IPS-18c (cell line): ENCODE results near the gene NEDD9.
A peak's percentile ranks its signal among the peaks of the same experiment; 100 is the strongest.

Source experiments
- H3K4me3 ChIP-seq: 2 replicates; pipeline ENCODE4 v1.7.0; 2013; ENCODE audit warnings: low read depth, mild to moderate bottlenecking, low read length, moderate library complexity; ENCODE audit not compliant: insufficient read depth
- H3K9me3 ChIP-seq: one replicate; pipeline ENCODE4 v1.6.1; 2013; ENCODE audit warnings: mild to moderate bottlenecking, low read length, moderate library complexity; ENCODE audit not compliant: control insufficient read depth, insufficient read depth

The NEDD9 gene

DNA sequence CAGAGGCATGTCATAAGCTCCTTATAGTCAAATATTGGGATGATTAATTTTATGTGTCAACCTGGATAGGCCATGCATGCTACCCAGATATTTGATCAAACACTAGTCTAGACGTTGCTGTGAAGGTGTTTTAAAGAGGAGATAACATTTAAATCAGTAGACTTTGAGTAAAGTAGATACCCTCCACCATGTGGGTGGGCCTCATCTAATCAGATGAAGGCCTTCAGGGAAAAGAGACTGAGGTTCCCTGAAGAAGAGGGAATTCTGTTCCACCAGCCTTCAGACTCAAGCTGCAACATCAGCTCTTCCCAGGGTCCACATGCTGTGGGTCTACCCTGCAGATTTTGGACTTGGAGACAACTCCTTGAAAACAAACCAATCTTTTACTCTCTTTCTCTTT lies 11.4 kb upstream of the NEDD9 start:
- Histone ChIP-seq H3K4me3 (no peak overlapping the region), H3K9me3 (no peaks in the 10 kb centered on the region)

- H3K9me3 ChIP-seq, result no peaks in the 10 kb centered on the region
- no peak overlapping the region for H3K4me3 ChIP-seq
These were observed 10.2 kb upstream of the NEDD9 start for GRCh38 chr6:11242711-11243110.

DNA sequence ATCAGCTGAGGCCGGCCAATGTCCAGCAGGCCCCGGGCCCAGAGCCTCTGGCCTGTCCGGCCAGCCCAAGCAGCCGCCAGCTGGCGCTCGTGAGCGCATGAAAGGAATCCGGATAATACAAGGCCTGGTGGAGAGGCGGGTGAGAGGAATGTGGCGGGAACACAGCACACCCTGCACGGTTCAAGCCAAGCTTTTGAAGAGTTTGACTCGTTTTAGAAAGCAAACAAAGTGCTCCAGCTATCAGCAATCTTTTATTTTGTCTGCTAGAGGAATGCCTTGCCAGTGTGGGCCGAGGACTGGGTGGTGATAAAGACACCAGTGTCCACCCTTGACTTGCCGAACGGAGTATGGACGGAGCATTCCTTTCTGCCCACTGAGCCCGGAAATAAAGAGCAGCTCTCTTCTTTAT lies 9.3 kb upstream of the NEDD9 start:
- Histone ChIP-seq H3K9me3 (no peaks in the 10 kb centered on the region), H3K4me3 (no peak overlapping the region)

GRCh38 chr6:11241154-11241792 lies 8.8 kb upstream of the NEDD9 start:
- Histone ChIP-seq H3K9me3 (no peaks in the 10 kb centered on the region), H3K4me3 (no peak overlapping the region)

GRCh38 chr6:11237956-11238355 lies 5.5 kb upstream of the NEDD9 start:
- no peak overlapping the region for H3K4me3 ChIP-seq

GRCh38 chr6:11237428-11237827 lies 5.0 kb upstream of the NEDD9 start:
- Histone ChIP-seq H3K4me3 (no peak overlapping the region), H3K9me3 (no peaks in the 10 kb centered on the region)

More at GRCh38 chr6:11237956-11238355, 5.5 kb upstream of the NEDD9 start:
- no peaks in the 10 kb centered on the region for H3K9me3 ChIP-seq

DNA sequence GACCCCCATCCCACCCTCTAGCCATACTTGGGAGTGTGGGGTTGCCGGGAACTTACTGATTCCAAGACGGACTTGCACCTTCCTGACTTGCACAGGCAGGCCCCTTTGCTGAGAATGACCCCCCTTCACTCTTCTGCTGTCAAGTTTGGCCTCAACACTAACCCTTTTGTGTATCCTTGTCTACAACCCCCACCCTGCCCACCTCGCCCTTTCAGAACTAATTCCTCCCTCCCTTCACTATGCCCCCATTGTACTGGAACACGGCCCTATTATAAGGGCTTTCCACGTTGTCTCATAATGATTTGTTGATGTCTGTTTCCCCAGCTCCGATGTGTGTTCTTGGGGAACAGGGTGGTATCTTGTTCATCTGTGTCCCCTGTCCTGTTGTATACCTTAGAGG lies 4.4 kb upstream of the NEDD9 start:
- Histone ChIP-seq H3K4me3 (no peak overlapping the region), H3K9me3 (no peaks in the 10 kb centered on the region)

DNA sequence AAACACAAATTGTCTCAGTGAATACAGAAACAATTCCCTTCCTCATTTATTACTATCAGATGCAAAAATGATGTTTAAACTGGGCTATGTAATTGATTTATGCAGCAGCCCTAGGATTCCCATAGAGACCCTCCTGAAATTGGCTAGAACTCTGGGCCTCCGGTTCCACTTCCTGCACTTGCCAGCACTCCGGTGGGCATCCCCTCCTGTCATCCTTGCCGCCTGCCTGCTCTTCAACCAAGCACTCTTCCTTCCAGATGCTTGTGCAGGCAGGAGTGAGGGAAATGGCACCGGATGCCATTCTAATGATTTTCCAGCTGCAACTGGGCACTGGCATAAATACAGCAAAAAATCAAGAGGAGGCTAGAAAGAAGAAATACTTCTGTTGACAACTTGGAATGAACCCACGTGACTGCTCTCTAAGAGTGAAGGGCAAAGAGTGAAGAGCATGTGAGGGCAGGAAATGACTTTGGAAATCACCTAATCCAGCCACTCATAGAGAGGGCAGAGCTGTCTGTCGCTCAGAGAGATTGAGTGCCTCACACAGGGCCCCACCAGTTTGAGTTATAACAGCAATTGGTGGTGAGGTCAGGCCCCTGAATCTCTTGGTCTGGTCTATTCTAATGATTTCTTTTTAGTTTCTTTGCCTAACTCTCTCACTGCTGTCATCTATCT lies 3.7 kb upstream of the NEDD9 start:
- Histone ChIP-seq H3K4me3 (no peak overlapping the region), H3K9me3 (no peaks in the 10 kb centered on the region)

DNA sequence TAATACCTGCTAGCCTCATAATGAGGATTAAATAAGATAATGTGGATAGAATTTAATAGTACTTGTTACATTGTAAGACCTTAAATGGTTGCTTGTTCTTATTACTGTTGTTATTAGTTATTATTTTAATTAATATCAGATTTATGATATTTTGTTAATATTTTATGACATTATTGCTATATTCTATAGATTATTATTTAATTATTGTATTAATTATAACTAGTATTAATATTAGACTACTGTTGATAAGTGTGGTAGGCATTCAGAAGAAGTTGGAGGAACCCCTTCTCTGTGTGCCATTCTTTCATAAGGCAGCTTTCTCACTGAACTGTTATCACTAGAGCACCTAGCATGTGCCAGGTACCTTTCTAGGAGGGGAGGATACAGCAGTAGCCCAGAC lies 2.6 kb upstream of the NEDD9 start:
- H3K4me3 ChIP-seq, result no peak overlapping the region
- H3K9me3 ChIP-seq, result no peaks in the 10 kb centered on the region

GRCh38 chr6:11233673-11234573 lies 1.5 kb upstream of the NEDD9 start:
- H3K9me3 ChIP-seq, result no peaks in the 10 kb centered on the region
- H3K4me3 ChIP-seq, result no peak overlapping the region

DNA sequence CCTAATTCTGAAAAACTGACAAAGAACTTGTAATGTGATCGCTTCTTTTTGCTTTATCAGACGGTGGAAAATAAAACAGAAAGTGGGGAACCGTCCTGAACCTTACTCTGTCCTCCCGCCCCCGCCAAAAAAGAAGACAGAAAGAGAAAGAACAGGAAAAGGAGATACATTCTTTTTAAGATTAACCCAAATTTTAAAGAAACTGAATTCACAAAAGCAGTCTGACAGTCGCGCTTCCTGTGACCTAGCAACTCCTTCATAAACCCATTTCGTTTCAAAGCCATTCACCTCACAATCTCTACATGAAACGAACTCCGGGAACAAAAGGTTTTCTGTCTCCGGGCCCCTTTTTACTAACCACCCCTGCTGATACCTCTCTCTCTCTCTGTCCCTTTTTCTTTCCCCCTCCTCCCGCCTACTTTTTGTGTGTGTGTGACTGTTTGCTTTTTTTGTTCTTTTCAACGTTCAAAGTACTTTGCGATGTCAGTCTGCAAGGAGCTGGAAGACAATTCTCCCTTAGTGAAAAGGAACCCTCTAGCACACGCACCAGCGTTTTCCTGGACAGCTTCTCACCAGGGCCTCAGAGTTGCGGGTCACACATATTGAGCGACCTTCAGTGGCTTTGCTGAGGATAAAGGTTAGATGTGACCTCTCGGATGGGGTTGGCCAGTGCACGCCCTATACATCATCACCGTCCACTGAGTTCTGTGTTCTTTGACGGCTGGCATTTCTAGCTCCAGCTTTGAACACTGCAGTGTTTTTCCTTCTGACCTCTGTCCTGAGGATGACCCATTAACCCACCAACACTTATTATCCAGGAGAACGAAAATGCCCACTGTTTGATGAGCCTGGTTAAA lies 530 bp upstream of the NEDD9 start:
- Histone ChIP-seq H3K4me3 (peak overlapping the region; percentile 44; the same call in 1 of the 2 replicates), H3K9me3 (no peaks in the 10 kb centered on the region)

DNA sequence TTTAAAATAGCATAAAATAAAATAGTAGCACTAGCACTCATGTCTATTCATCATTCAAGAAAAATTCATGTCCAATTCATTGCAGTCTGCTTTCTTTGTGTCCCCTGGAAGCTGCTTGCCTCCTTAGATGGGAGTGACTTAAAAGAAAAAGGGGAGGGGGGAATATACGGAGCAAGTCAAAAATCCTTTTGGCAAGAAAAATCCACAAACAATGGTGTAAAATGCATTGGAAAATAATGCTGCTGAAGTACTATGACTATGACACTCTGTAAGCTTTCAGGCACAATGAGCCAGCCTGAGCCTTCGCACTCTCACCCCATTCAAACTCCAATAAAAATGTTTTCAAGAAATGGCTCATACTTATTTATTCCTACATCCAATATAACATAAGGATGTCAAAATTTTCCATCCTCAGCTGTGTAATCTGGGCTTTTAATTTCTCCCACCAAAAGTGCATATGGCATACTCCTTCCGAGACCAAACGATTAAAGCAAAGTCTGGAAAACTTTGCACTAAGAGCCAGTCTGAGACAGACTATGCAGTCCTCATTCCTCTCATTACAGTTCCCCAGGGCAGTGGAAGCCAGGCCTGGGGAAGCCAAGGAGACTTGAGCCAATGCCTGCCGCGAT lies 790 bp downstream of the NEDD9 start:
- H3K9me3 ChIP-seq, result no peaks in the 10 kb centered on the region
- H3K4me3 ChIP-seq, result peak overlapping the region; percentile 54; the same call in 1 of the 2 replicates

GRCh38 chr6:11231108-11231463 lies 1.4 kb downstream of the NEDD9 start:
- H3K9me3 ChIP-seq, result no peaks in the 10 kb centered on the region
- H3K4me3 ChIP-seq, result no peak overlapping the region

DNA sequence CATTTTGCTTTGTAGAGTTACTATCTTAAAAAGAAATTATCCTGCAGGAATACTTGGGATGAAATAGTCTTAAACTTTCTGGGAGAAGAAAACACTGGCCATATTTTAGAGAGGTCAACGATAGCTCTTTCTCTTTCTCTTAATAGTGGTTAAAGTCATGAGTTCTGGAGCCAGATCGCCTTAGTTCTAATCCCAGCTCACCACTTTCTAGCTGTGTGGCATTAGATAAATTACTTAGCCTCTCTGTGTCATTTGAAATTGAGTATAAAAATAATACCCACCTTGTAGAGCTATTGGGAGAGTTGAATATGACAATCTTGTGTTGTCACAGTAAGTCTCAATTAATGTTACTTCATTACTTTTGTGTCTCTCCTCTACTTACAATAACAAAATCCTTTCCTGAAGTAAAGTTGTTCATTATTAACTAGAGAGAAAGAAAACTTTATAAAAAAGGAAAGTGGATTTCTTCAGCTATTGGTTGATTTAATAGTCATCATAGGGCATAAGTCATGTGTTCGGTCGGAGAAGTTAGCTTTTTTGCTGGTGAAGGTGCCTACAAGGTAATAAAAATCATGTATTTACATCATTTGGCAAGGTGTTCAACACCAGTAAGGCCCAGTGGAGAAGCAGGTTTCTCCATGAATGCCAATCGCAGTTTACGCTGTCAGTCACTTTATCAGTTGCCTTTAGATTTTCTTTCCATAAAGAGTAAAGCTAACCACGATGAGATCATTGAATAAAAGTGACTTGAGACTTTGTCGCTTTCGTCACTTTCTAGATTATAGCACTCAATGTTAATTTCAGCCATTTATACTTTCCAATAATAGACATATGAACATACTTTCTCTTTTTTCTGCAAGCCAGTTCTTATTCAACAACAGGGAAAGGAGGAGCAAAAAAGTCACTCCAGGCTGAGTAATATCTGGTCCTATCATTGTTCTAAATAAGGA lies 2.0 kb downstream of the NEDD9 start:
- Histone ChIP-seq H3K4me3 (no peak overlapping the region), H3K9me3 (no peaks in the 10 kb centered on the region)

DNA sequence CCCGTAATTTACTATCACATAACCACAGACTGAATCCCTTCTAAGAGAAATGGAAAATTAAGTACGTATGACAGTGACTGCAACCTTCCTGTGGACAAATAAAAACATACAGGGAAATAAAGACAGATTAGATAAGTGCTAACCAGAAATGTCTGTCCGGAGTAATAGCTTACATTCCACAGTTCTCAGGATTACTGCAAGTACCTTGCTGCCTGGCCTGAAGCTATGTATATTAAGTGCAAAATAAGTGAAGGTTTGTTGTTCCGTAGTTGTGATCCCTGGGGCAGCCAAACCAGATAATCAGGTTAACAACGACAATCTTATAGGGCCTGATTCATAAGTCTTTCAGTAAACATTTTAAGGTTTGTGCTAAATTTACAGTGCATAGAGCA lies 2.8 kb downstream of the NEDD9 start:
- no peaks in the 10 kb centered on the region for H3K9me3 ChIP-seq
- no peak overlapping the region for H3K4me3 ChIP-seq
